GM19238 (cell line): Measurements from ENCODE around the gene DPP10.
"Not testable (repeated sequence)": the region's sequence is repeated elsewhere in the genome, so short reads cannot be mapped to it uniquely, and the experiment has no call there.

ENCODE experiments used
- DNase-seq: peaks from one replicate; pipeline ENCODE4 v3.0.0; 2011; ENCODE audit warnings: low spot score; ENCODE audit not compliant: insufficient read length

Gene DPP10

DNA sequence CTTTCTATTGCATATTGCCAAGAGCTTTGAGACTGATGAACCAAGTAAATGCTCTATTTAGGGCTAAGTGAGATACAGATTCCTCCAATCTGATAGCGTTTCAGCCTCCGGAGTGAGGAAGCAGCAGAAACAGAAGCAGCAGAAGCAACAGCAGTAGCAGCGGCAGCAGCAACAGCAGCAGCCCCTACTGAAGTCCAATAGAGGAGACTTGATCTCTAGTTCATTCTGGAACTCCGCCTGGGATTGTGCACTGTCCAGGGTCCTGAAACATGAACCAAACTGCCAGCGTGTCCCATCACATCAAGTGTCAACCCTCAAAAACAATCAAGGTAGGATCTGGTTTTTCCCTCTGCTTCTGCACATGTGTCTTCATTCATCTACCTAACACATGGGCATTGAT lies at the start of gene DPP10:
TSS of gene DPP10 (plus strand) at position 132 of the 400 bp plus-strand sequence.
- DNase-seq = no peak

DNA sequence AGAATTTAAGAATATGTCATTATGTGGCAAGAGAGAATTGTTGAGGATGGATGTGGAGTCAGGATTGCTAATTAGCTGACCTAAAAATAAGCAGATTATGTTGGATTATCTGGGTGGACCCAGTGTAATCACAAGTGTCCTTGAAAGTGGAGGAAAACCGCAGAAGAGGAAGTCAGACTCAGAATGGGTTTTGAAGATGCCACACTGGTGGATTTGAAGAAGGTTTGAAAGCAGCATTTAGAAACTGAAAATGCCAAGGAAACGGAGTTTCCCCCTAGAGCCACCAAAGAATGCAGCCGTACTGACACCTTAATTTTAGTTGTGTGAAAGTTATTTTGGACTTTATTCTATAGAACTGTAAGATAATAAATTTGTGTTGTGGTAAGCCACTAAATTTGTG lies 41.6 kb upstream of the DPP10 start:
- no peak for DNase-seq

DNA sequence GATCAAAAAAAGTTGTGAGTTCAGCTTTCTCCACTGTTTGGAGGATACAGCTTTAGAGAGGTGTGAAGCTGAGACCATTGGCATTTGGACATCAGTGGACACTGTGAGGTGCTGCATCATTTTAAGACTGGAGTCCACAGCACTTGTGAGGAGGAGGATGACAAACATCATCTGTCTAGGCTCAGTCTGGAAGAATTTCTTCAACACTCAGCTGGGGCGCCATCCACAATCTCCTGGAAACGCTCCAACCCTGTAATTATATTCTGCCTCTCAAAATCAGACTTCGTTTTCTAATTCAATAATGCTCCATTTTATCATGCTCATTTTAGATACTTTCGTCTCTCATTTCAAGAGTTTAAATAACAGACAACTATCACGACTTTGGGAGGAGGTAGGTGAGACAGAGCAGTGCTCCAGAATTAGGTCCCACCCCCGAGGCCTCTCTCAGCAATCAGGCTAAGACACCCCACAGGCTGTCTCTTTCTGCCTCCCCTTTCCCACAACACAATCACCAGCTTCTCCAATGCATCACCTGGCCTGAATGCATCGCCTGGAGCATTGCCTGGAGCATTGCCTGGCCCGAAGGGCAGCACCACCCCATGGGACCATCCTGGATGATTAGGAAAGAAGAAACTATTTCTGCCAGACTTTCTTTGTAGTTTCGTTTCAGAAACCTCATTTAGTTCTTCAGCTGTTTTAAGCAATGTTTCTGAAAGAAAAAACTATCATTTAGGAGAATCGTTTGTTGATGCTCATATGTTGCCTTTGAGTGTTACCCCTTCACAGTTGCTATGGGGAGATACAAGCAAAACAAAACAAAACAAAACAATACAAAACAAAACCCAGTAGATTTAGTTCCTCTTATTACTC lies 37.0 kb upstream of the DPP10 start:
- no peak for DNase-seq

DNA sequence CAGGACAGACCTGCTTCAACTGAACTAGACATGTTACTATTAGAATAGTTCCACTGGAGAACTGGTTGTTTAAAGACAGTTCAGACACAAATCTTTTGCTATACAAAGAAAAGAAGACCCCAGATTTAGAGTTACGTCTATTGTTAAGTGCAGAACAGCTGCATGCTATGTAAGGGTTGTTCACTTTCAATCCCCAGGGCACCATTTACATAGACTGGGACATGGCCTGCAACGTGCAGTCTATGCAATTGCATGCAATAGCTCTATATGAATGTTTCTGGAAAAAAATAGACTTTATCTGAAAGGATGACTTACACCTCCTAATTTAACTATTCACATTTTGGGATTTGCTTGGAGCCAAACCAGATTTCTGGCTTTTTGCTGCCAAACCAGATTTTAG lies 36.1 kb upstream of the DPP10 start:
- no peak for DNase-seq

GRCh38 chr2:114407353-114407752 lies 35.1 kb upstream of the DPP10 start:
- DNase-seq = not testable (repeated sequence)

GRCh38 chr2:114421781-114422180 lies 20.7 kb upstream of the DPP10 start:
- DNase-seq = no peak

DNA sequence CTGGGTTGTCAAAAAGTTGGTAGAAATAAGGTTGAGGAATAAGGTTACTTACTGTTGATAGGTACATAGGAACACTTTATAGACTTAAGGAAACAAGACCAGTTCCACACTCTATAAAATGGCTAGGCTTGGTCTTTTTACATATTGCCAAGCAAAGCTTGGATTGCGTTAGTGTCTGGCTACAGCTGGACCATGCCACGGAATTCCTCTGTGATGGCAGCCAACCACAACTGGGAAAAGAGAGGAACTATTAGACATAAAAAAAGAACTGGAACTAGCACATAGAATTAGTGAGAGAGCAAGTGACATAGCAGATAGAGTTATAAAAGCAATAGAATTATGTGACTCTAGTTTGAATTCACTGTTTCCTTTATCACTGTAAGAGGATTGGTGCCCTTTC lies 17.7 kb upstream of the DPP10 start:
- no peak for DNase-seq

DNA sequence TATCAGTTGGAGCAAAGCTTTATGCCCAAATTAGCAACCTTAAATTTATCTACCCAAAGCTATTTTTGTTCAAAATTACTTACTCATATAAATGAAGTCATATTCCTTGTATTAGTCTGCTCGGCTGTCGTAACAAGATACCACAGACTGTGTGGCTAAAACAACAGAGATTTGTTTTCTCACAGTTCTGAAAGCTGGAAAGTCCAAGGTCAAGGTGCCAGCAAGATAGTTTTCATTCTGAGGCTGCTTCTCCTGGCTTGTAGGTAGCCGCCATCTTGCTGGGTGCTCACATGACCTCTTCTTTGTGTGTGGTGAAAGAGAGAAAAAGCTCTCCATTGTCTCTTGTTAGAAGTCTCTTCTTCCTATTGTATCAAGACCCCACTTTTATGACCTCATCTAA lies 15.7 kb upstream of the DPP10 start:
- DNase-seq = no peak

DNA sequence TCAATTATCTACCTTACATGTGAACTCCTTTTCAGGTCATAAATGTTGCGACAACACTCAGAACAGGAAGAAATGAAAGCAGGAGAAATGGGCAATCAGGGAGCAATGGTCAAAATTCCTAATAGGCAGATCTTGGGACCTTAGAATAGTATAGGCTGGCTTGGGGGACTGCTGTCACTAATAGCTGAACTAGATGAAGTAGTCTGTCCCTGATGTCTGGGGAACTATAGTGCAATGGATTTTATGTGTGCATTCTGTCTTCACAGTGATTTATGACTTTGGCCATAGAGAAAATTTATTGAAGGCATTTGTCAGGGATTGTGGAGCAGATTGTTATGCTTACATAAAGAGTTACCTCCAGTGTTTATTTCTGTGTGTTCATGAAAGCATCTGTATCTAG lies 6.1 kb upstream of the DPP10 start:
- no peak for DNase-seq

DNA sequence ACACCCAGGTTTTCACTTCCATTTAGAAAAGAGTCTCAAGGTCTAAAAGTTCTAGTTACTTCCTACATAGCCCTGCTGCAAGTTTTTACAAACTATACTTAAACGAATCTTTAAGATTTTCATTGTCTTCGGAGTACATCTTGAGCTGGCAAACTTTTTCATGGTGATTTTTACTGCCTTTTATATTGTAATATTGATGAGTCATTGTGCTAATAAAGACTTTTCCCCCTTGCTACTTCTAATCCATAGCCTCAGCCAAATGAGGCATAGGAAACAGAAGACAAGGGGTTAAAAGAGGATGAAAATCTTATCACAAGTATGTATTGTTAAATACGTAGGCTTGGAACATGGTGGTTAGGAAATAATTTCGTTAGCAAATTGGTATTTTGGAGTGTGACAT lies 4.1 kb downstream of the DPP10 start:
- DNase-seq = no peak

DNA sequence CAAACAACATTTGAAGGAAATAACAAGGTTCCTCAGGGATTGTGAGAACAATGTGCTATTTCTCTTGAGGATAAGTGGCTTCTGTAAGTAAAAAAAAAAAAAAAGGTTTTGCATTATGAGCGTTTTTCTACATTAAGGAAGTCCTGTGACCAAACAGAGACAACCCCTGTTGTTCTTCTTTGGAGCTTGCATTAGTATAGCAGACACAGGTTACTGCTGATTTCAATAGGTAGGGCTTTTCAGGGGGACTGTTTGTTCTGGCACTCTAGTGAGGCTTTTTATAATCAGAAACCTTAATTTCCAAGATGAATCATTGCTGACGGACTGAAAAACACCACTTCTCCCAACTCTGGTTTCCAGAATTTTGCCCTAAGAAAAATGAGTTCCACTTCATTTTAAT lies 8.2 kb downstream of the DPP10 start:
- no peak for DNase-seq

DNA sequence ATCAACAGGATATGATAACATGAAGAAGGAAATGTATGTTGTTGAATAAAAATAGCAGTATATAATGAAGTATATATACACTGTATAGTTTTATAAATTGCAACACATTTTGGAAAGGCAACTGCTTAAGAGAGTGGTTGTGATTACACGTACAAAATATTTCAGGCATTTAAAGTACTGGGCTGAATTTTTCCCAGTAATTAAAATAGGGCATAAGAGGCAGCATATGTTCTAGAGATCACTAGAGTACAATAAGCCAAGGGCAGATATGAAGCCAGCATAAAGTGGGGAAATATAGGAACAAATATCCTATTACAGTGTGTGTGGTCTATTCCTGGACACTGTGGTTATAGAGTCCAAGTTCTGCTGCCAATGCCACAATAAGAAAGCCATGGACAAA lies 14.1 kb downstream of the DPP10 start:
- no peak for DNase-seq

- no peak for DNase-seq
Observed at GRCh38 chr2:114457956-114458355, 15.5 kb downstream of the DPP10 start.

GRCh38 chr2:114461116-114461515 lies 18.7 kb downstream of the DPP10 start:
- no peak for DNase-seq

DNA sequence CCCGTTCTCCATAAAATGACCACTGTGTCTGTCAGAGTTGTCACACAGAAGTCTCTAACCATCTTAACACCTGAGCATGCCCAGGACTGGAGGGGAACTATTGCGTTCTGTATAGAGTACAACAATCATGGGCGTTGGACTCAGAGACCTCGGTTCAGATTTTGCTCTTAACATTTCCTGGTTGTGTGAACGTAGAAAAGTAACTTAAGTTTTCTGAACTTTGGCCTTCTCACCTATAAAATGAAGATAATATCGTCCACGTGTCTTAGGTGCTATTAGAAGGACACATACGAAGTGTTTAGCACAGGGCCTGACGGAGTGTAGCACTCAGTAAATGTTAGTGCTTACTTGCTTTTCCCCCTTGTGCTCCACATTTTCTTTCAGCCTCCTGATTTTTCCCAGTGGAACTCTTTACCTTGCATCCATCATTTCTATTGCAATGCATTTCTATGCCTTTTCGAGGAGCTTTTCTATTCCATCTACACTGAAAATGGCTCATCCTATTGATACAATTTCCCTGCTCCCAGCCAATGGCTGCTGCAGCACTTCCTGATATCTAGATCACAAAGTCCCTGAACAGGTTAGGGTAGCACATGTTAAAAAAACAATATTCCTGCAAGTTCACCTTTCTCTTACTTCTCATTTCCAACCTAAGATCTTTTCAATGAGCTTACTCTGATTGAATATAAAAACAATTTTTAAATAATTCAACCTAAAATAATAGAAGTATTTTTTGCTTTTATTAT lies 22.7 kb downstream of the DPP10 start:
- no peak for DNase-seq

- DNase-seq = no peak
Observed at GRCh38 chr2:114468343-114468742, 25.9 kb downstream of the DPP10 start.

GRCh38 chr2:114472246-114472645 lies 29.8 kb downstream of the DPP10 start:
- DNase-seq = no peak

GRCh38 chr2:114472726-114473125 lies 30.3 kb downstream of the DPP10 start:
- no peak for DNase-seq

- DNase-seq = no peak
Observed at GRCh38 chr2:114488841-114489530, 46.5 kb downstream of the DPP10 start.

- no peak for DNase-seq
Observed at GRCh38 chr2:114495046-114495445, 52.6 kb downstream of the DPP10 start.

DNA sequence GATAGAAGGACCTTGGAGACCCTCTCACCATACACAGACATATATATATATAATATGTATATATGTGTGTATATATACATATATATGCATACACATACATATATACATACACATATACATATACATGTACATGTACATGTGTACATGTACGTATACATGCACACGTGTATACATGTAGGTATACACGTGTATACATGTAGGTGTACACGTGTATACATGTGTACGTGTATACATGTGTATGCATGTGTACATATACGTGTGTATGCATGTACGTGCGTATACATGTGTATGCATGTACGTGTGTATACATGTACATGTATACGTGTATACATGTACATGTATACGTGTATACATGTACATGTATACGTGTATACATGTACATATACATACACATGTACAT lies 54.5 kb downstream of the DPP10 start:
- no peak for DNase-seq

GRCh38 chr2:114499101-114499500 lies 56.7 kb downstream of the DPP10 start:
- no peak for DNase-seq
